ENCODE measurements around the gene COL8A1.
"Not testable (repeated sequence)": the region's sequence is repeated elsewhere in the genome, so short reads cannot be mapped to it uniquely, and the experiment has no call there.

Gene COL8A1

DNA sequence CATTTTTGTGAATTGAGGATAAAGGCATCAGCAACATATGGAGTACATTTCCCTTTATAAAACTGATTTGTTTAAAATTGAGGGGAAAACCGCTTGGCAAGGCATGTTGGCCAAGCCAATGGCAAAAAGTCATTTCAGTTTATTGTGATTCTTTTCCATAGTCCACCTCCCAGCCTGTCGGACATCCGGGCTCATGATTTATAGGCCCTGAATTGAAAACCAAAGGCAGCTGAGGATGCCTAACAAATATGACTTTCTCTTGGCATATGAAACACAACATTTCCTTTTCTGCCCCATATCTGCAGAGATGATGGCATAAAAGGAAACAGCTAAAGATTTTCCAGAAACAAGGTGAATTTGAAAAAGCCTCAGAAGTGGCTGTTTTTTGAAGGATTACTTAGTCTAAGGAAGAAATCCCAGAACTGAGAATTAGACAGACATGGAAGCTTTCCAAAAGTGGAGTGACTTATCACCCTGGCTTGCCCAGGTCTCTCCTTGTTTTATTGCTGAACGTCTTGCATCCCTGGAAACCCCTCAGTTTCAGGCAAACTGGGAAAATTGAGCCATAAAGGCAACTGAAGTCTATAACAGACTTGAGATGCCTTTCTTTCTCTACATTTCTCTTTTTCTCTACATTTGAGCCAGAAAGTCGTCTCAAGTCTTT is 74.0 kb downstream of the COL8A1 start:
- DNase-seq = no peak

- no peak for DNase-seq
Measured at GRCh38 chr3:99713440-99713839, 75.0 kb downstream of the COL8A1 start.

- no peak for DNase-seq
Measured at GRCh38 chr3:99714146-99714545, 75.8 kb downstream of the COL8A1 start.

GRCh38 chr3:99714575-99714974 is 76.2 kb downstream of the COL8A1 start:
- DNase-seq = no peak

- no peak for DNase-seq
Measured at GRCh38 chr3:99716463-99716995, 78.1 kb downstream of the COL8A1 start.

- DNase-seq = no peak
Measured at GRCh38 chr3:99720985-99721632, 82.7 kb downstream of the COL8A1 start.

DNA sequence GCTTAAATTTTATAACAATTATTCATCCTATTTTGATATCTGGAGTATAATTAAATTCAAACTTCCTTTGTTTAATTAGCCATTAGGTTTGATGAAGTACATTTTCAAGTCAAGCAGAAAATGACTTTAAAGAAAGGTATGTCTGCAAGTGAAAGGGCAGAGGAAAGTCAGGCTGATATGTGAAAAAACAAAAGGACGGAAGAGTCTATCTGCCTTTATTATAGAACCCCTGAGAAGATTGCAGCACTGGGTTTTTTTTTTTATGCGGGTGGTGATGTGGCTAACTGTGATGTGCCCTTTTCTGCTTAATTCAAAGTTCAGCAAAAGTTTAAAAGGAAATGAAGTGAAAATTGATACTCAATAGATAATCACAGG is 83.2 kb downstream of the COL8A1 start:
- DNase-seq = no peak

GRCh38 chr3:99724276-99724675 is 85.9 kb downstream of the COL8A1 start:
- no peak for DNase-seq

- DNase-seq = no peak
Measured at GRCh38 chr3:99730870-99731269, 92.5 kb downstream of the COL8A1 start.

DNA sequence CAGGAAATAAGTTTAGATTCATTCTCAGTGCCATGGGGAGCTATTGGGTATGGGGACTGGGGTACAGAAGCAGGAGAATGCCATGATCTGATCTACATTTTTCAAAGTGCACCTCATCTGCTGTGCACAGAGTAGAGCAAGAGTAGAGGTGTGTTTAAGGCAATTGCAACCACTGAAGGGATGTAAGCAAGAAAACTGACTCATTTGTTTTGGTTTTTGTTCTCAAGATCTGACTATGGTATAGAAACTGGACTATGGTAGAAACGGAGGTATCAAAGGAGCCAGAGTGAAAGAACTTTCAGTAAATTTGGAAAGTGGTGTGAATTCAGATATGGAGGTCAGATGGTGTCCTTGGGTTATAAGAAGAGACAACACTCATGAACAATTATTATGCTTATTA is 93.1 kb downstream of the COL8A1 start:
- no peak for DNase-seq

GRCh38 chr3:99740371-99740770 is 102.0 kb downstream of the COL8A1 start:
- not testable (repeated sequence) for DNase-seq

GRCh38 chr3:99741588-99741987 is 103.2 kb downstream of the COL8A1 start:
- no peak for DNase-seq

DNA sequence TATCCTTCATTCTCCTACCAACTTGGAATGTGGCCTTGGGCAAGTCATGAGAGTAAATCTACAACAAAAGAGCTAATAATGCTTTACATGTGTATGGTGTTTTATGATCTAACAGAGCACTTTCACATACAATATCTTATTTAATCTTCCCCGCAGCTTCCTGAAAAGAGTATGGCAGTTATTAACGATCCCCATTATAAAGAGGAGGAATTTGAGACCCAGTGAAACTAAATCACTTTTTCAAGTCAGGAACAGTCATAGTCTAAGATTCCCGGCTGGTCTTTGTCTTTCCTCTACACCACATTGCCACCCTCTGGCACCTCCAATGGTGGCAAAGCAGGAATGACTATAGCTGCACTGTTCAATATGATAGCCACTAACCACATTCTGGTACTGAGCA is 109.5 kb downstream of the COL8A1 start:
- DNase-seq = no peak

DNA sequence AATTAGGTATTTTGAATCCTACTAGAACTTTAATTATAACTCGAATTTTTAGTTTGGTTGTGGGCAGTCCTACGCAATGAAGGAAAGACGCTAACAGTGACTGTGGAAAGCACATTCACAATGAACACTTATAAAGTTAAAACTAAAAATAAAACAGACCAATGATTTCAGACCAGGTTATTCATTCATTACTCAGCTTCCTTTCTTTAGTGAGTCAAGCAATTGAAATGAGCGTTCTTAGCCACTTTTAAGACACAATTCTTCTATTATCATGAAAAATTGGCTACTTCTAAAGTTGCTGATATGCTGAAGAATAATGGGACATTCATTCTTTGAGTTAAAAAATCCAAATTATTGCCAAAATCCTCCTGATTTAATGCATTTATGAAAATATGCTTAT is 113.3 kb downstream of the COL8A1 start:
- DNase-seq = no peak

GRCh38 chr3:99753268-99753975 is 115.0 kb downstream of the COL8A1 start:
- no peak for DNase-seq

- no peak for DNase-seq
Measured at GRCh38 chr3:99755831-99756230, 117.4 kb downstream of the COL8A1 start.

- DNase-seq = no peak
Measured at GRCh38 chr3:99757966-99758365, 119.6 kb downstream of the COL8A1 start.

- DNase-seq = no peak
Measured at GRCh38 chr3:99758502-99759177, 120.2 kb downstream of the COL8A1 start.

- DNase-seq = no peak
Measured at GRCh38 chr3:99760031-99760430, 121.6 kb downstream of the COL8A1 start.

DNA sequence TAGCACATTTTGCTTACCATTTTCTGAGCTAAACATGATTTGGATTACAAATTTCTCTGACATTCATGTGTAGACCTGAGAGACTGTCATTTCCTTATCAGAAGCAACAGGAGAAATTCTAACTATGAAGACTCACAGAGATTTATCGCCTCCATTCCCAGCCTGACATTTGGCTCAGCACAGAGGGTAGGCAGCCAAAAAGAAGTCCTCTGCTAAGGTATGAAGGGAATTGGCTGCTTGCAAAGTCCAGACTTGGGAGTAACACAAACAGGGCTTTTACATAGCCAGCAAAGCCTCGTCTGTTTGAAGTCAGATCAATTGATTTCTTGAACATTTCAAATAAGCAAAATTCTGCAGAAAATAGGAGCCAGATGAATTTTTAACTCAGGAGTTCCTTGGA is 122.2 kb downstream of the COL8A1 start:
- DNase-seq = no peak

- no peak for DNase-seq
Measured at GRCh38 chr3:99761415-99762165, 123.2 kb downstream of the COL8A1 start.

DNA sequence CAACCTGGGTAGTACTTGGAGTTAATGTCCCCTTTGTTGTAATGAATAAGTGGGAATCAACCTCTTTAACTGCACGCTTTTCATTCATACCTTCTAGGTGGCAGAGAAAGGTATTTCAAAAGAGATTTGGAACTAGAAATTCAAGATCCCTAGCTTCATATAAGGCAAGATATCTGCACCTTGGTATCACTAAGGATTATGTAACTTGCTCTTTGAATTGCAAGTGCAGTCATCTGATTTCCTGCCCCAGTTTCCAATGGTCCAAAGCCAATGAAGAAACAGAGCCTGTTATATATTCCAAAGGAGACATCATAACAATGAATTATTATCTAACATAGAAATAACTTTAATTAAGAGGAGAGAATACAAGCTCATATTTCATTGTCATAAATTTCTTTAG is 124.5 kb downstream of the COL8A1 start:
- no peak for DNase-seq

DNA sequence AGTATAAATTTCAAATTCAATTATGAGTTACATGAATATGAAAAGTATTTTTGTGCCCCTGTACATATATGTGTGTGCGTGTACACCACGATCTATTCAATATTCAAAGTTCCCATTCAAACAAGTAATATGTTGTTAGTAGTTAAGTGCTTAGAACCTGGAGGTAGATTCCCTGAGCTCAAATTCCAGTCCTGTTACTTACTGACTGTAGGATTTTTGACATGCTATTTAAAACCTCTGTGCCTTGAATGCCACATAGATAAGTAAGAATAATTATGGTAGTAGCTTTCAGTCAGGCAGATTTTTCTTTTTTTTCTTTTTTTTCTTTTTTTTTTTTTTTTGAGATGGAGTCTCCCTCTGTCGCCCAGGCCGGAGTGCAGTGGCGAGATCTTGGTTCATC is 126.0 kb downstream of the COL8A1 start:
- no peak for DNase-seq
